ENCODE data around the gene IMMP2L.

The IMMP2L gene

GRCh38 chr7:111071556-111071955 is 490.7 kb downstream of the IMMP2L start:
- DNase-seq (ENCODE audit: low read depth in 1 of 2, low spot score in 1 of 2), result no peak
- in situ Hi-C loops (cut with HindIII; ENCODE audit: low pct_unique_long_range_greater_than_20kb, low sequenced_read_pairs), result no loop called here

GRCh38 chr7:111068618-111069017 is 493.7 kb downstream of the IMMP2L start:
- no peak for TF ChIP-seq JUND (IDR thresholded peaks at IDR 0.05; ENCODE audit: low read depth)
- in situ Hi-C loops (cut with HindIII; ENCODE audit: low pct_unique_long_range_greater_than_20kb, low sequenced_read_pairs), result no loop called here
- no peak for DNase-seq (ENCODE audit: low read depth in 1 of 2, low spot score in 1 of 2)

More at GRCh38 chr7:111071556-111071955, 490.7 kb downstream of the IMMP2L start:
- TF ChIP-seq JUND (IDR thresholded peaks at IDR 0.05; ENCODE audit: low read depth), result no peak

- in situ Hi-C loops (cut with HindIII; ENCODE audit: low pct_unique_long_range_greater_than_20kb, low sequenced_read_pairs), result no loop called here
- no peak for TF ChIP-seq JUND (IDR thresholded peaks at IDR 0.05; ENCODE audit: low read depth)
- DNase-seq (ENCODE audit: low read depth in 1 of 2, low spot score in 1 of 2), result no peak
Measured at GRCh38 chr7:111067682-111068081, 494.6 kb downstream of the IMMP2L start.

- no peak for TF ChIP-seq JUND (IDR thresholded peaks at IDR 0.05; ENCODE audit: low read depth)
- no peak for DNase-seq (ENCODE audit: low read depth in 1 of 2, low spot score in 1 of 2)
- in situ Hi-C loops (cut with HindIII; ENCODE audit: low pct_unique_long_range_greater_than_20kb, low sequenced_read_pairs), result no loop called here
Measured at GRCh38 chr7:111067251-111067650, 495.0 kb downstream of the IMMP2L start.

GRCh38 chr7:111063166-111063565 is 499.1 kb downstream of the IMMP2L start:
- in situ Hi-C loops (cut with HindIII; ENCODE audit: low pct_unique_long_range_greater_than_20kb, low sequenced_read_pairs), result no loop called here
- DNase-seq (ENCODE audit: low read depth in 1 of 2, low spot score in 1 of 2), result no peak
- no peak for TF ChIP-seq JUND (IDR thresholded peaks at IDR 0.05; ENCODE audit: low read depth)

- TF ChIP-seq JUND (IDR thresholded peaks at IDR 0.05; ENCODE audit: low read depth), result no peak
- DNase-seq (ENCODE audit: low read depth in 1 of 2, low spot score in 1 of 2), result no peak
- in situ Hi-C loops (cut with HindIII; ENCODE audit: low pct_unique_long_range_greater_than_20kb, low sequenced_read_pairs), result no loop called here
Measured at GRCh38 chr7:111059833-111060232, 502.5 kb downstream of the IMMP2L start.

- in situ Hi-C loops (cut with HindIII; ENCODE audit: low pct_unique_long_range_greater_than_20kb, low sequenced_read_pairs), result no loop called here
- no peak for DNase-seq (ENCODE audit: low read depth in 1 of 2, low spot score in 1 of 2)
- TF ChIP-seq JUND (IDR thresholded peaks at IDR 0.05; ENCODE audit: low read depth), result no peak
Measured at GRCh38 chr7:111057066-111057465, 505.2 kb downstream of the IMMP2L start.

- no peak for TF ChIP-seq JUND (IDR thresholded peaks at IDR 0.05; ENCODE audit: low read depth)
- no peak for DNase-seq (ENCODE audit: low read depth in 1 of 2, low spot score in 1 of 2)
- in situ Hi-C loops (cut with HindIII; ENCODE audit: low pct_unique_long_range_greater_than_20kb, low sequenced_read_pairs), result no loop called here
Measured at GRCh38 chr7:111056371-111056770, 505.9 kb downstream of the IMMP2L start.

GRCh38 chr7:111053035-111053434 is 509.3 kb downstream of the IMMP2L start:
- in situ Hi-C loops (cut with HindIII; ENCODE audit: low pct_unique_long_range_greater_than_20kb, low sequenced_read_pairs), result no loop called here
- DNase-seq (ENCODE audit: low read depth in 1 of 2, low spot score in 1 of 2), result no peak
- no peak for TF ChIP-seq JUND (IDR thresholded peaks at IDR 0.05; ENCODE audit: low read depth)

GRCh38 chr7:111051832-111052231 is 510.5 kb downstream of the IMMP2L start:
- TF ChIP-seq JUND (IDR thresholded peaks at IDR 0.05; ENCODE audit: low read depth), result no peak
- in situ Hi-C loops (cut with HindIII; ENCODE audit: low pct_unique_long_range_greater_than_20kb, low sequenced_read_pairs), result no loop called here
- no peak for DNase-seq (ENCODE audit: low read depth in 1 of 2, low spot score in 1 of 2)

GRCh38 chr7:111050875-111051416 is 511.3 kb downstream of the IMMP2L start:
- no peak for DNase-seq (ENCODE audit: low read depth in 1 of 2, low spot score in 1 of 2)
- no peak for TF ChIP-seq JUND (IDR thresholded peaks at IDR 0.05; ENCODE audit: low read depth)
- in situ Hi-C loops (cut with HindIII; ENCODE audit: low pct_unique_long_range_greater_than_20kb, low sequenced_read_pairs), result no loop called here

GRCh38 chr7:111049971-111050680 is 512.2 kb downstream of the IMMP2L start:
- DNase-seq (ENCODE audit: low read depth in 1 of 2, low spot score in 1 of 2), result no peak
- in situ Hi-C loops (cut with HindIII; ENCODE audit: low pct_unique_long_range_greater_than_20kb, low sequenced_read_pairs), result no loop called here
- no peak for TF ChIP-seq JUND (IDR thresholded peaks at IDR 0.05; ENCODE audit: low read depth)

- DNase-seq (ENCODE audit: low read depth in 1 of 2, low spot score in 1 of 2), result no peak
Measured at GRCh38 chr7:111047595-111047994, 514.7 kb downstream of the IMMP2L start.

GRCh38 chr7:111045449-111045848 is 516.8 kb downstream of the IMMP2L start:
- no peak for TF ChIP-seq JUND (IDR thresholded peaks at IDR 0.05; ENCODE audit: low read depth)
- no peak for DNase-seq (ENCODE audit: low read depth in 1 of 2, low spot score in 1 of 2)
- in situ Hi-C loops (cut with HindIII; ENCODE audit: low pct_unique_long_range_greater_than_20kb, low sequenced_read_pairs), result no loop called here

More at GRCh38 chr7:111047595-111047994, 514.7 kb downstream of the IMMP2L start:
- in situ Hi-C loops (cut with HindIII; ENCODE audit: low pct_unique_long_range_greater_than_20kb, low sequenced_read_pairs), result no loop called here
- no peak for TF ChIP-seq JUND (IDR thresholded peaks at IDR 0.05; ENCODE audit: low read depth)
